Astrocyte of the spinal cord (primary cell): Measurements from ENCODE around the gene DTX3L.

Experiments
- DNase-seq: peaks from one replicate; pipeline ENCODE4 v3.0.0; 2011; ENCODE audit warnings: low read depth, low spot score
- H3K4me3 ChIP-seq: 2 replicates; pipeline ENCODE4 v1.5.1; 2011; ENCODE audit warnings: low read depth, mild to moderate bottlenecking, low read length, moderate library complexity
- in situ Hi-C: cut with HindIII; loops from 2 replicates; pipeline ENCODE4 v1.10.0; 2017; ENCODE audit warnings: low sequenced_read_pairs
- TF ChIP-seq, protein P1 (sequence below): IDR thresholded peaks from 2 replicates; pipeline ENCODE4 v1.5.1; 2012; ENCODE audit warnings: low read depth, mild to moderate bottlenecking, low read length, inconsistent platforms

DTX3L gene

DNA sequence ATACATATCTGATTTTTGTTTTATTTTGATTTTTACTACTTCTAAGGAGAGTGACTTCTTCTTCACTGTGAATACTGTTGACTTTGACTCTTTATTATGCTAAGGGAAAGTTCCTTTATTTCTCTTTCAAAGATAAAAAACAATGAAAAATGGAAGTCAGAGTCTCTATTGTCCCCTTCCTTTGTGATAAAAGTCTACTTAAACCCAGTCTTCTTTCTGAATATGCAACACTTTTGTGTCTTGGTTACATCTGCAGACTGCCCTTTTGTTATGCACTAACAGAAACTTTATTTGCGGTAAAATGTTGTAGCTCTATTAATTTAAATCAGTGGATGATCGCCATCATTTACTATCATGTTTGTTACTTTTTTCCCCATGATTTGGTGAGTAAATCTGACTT is 26.5 kb downstream of the DTX3L start:
- in situ Hi-C loops = no loop called here
- DNase-seq = no peak
- H3K4me3 ChIP-seq = no peak overlapping the region
- TF ChIP-seq, protein P1, sequence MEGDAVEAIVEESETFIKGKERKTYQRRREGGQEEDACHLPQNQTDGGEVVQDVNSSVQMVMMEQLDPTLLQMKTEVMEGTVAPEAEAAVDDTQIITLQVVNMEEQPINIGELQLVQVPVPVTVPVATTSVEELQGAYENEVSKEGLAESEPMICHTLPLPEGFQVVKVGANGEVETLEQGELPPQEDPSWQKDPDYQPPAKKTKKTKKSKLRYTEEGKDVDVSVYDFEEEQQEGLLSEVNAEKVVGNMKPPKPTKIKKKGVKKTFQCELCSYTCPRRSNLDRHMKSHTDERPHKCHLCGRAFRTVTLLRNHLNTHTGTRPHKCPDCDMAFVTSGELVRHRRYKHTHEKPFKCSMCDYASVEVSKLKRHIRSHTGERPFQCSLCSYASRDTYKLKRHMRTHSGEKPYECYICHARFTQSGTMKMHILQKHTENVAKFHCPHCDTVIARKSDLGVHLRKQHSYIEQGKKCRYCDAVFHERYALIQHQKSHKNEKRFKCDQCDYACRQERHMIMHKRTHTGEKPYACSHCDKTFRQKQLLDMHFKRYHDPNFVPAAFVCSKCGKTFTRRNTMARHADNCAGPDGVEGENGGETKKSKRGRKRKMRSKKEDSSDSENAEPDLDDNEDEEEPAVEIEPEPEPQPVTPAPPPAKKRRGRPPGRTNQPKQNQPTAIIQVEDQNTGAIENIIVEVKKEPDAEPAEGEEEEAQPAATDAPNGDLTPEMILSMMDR = no peak

DNA sequence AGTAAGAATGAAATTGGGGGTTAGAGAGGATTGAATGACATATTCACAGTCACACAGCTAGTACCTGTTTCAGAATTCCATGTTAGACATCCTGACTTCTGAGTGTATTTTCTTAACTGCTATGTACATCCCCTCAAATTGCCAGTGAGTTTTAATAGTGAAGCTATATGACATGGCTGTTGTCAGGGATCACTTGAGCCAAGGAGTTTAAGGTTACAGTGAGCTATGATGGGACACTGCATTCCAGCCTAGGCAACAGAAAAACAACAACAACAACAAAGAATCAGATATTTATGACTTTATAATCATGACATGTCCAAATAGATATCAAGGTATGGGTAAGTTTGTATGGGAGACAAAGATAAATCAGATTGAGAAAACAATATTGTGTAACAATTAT is 29.9 kb downstream of the DTX3L start:
- TF ChIP-seq, protein P1 = no peak
- no peak for DNase-seq
- no peak overlapping the region for H3K4me3 ChIP-seq
- in situ Hi-C loops = no loop called here

DNA sequence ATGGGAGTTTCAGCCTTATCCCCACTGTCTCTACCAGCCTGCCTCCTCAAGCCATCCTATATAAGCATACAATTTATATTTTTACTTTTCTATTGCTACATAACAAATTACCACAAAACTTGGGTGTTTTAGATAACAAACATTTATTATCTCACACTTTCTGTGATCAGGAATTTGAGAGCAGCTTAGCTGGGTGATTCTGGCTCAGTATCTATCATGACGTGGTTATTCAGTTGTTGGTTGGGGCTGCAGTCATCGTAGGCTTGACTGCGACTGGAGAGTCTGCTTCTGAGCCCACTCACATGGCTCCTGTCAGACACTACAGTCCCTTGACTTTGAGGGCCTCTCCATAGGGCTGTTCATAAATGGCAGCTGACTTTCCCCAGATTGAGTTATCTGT is 34.0 kb downstream of the DTX3L start:
- no peak for DNase-seq
- TF ChIP-seq, protein P1 = no peak
- in situ Hi-C loops = no loop called here
- H3K4me3 ChIP-seq = no peak overlapping the region

DNA sequence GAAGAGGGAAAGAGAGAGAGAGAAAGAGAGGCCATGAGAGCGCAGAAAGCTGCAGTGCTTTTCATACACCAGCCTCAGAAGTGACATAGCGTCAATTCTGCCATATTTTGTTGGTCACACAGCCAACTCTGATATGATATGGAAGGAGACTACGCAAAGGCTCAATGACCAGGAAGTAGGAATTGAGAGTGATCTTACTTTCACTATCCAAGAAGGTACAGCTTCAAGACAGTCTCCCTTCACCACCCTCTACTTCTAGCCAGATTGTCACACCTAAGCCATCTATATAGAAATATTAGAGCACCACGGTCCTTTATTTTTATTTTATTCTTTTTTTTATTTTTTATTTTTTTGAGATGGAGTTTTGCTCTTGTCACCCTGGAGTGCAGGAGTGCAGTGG is 34.4 kb downstream of the DTX3L start:
- no peak overlapping the region for H3K4me3 ChIP-seq
- in situ Hi-C loops = no loop called here
- DNase-seq = no peak
- TF ChIP-seq, protein P1 = no peak

DNA sequence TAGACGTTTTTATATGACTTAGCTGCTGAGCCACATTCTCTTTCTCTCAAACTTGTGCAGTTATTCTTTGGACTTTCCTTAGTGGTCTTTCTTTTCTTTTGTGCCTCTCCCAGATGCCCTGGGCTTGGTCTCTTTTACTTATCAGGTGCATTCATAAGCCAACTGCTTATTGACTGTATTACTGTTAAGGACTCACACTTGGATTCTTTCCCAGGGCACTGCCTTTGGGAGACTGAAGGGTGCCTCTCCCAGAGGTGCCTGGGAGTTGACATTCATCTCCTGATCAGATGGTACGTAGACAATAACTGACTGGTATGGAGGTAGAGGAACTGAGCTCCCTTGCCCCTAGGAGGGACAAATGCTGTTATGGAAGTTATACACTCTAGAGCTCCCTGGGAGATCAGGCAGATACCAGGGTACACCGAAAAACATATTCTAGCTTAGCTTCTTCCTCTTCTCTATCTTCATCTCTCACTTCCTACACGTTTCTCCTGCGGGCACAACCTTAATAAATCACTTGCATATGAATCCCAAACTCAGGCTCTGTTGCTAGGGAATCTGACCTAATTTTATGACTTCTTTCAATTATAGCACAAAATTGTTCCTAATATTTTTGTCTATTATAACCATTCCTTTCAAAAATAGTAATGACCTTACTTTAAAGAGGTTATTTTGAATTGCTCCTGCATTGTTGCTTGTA is 38.0 kb downstream of the DTX3L start:
- no peak overlapping the region for H3K4me3 ChIP-seq
- TF ChIP-seq, protein P1 = no peak
- DNase-seq = no peak
- in situ Hi-C loops = no loop called here

DNA sequence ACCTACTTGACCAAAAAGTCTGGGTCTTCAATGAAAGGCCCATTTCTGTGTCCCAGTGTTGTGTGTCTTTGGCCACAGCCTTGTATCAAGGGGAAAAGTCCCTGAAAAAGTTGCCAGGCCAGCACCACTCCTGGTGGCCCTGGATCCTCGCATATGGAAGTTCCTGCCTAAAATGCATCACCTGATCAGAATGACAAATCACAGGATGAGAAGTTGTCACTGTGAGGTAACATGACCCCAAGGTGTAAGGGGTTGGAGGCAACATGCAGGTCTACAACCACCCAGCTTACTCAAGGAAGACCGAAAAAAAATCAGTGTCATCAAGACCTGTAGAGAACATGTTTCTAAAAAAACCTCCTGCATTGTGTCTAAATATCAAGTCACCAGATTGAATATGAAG is 38.9 kb downstream of the DTX3L start:
- DNase-seq = no peak
- H3K4me3 ChIP-seq = no peak overlapping the region
- TF ChIP-seq, protein P1 = no peak
- in situ Hi-C loops = no loop called here
